ENCODE measurements around the gene LTA4H.

DNA sequence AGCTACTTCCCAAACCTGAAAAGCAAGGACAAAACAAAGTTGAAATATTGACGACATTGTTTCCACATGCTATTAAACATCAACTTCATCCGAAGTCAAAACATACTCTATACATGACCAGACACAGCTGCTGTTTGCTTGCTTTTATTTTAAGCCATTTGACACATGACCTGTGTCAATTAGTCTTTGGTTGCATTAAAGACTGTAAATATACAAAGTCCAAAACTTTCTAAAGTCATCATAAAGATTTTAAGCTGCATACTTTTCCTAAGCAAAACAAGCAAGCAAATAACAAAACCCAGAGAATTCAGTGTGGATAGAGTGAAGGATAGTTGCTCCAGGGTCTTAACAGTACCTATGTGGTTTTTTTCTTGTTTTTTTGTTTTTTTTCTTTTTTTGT is 61.0 kb downstream of the LTA4H start:
- TF ChIP-seq POLR2A (IDR thresholded peaks at IDR 0.05) (no peak), CTCF (IDR thresholded peaks at IDR 0.05 in 4 of 5, conservative IDR thresholded peaks at IDR 0.05 in 1 of 5) (no peak)

Measured in gastrocnemius medialis (tissue), 4 donors.